22Rv1 (cell line): Measurements from ENCODE around the gene COL18A1.
"Not testable (repeated sequence)": the region's sequence is repeated elsewhere in the genome, so short reads cannot be mapped to it uniquely, and the experiment has no call there.

Source experiments
- H3K27ac ChIP-seq: fragments of 450-650 bp; 2 replicates; pipeline ENCODE4 v1.5.1; 2017
- CTCF ChIP-seq: fragments of 450-650 bp; IDR thresholded peaks from 2 replicates; pipeline ENCODE4 v1.5.1; 2017; ENCODE audit warnings: mild to moderate bottlenecking
- ZFX ChIP-seq: fragments of 450-650 bp; IDR thresholded peaks from 2 replicates; pipeline ENCODE4 v1.6.1; 2017; ENCODE audit warnings: antibody characterized with exemption, borderline replicate concordance

The COL18A1 gene

DNA sequence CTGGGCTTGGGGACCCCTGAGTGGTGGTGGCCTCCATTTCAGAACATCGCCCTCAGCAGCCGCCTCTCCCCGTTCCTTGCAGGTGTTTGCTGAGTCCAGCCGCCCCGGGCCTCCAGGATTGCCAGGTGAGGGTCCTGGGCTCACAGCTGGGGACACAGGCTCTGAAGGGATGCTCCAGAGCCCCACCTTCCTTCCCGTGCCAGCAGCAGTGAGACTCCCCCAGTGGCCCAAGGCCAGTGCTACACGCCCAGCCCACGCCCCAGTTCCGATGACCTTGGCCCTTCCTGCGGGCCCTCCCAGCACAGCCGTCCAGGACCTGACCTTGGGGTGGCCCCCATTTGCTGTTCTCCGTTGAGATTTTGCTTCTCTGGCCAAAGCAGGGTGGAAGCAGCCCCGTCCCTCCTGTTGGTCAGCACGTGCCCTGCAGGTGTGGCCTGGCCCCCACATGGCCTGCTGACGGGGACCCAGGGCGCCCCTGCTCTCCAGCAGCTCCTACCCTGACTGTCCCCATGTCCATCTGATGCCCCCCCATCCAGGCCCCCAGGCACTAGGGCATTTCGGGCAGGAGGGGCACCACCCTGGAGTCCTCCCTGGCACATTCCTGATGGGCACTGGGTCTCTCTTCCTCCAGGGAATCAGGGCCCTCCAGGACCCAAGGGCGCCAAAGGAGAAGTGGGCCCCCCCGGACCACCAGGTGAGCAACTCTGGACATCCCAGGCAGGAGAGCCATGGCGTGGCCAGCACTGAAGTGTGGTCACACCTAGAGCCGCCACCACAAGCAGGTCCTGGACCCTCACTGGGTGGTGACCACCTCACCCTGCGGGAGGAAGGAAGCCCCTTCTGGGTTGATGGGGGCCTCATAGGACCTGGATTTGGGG lies 92.2 kb downstream of the COL18A1 start:
- no peak overlapping the region for H3K27ac ChIP-seq
- no peak for TF ChIP-seq ZFX
- TF ChIP-seq CTCF = no peak

DNA sequence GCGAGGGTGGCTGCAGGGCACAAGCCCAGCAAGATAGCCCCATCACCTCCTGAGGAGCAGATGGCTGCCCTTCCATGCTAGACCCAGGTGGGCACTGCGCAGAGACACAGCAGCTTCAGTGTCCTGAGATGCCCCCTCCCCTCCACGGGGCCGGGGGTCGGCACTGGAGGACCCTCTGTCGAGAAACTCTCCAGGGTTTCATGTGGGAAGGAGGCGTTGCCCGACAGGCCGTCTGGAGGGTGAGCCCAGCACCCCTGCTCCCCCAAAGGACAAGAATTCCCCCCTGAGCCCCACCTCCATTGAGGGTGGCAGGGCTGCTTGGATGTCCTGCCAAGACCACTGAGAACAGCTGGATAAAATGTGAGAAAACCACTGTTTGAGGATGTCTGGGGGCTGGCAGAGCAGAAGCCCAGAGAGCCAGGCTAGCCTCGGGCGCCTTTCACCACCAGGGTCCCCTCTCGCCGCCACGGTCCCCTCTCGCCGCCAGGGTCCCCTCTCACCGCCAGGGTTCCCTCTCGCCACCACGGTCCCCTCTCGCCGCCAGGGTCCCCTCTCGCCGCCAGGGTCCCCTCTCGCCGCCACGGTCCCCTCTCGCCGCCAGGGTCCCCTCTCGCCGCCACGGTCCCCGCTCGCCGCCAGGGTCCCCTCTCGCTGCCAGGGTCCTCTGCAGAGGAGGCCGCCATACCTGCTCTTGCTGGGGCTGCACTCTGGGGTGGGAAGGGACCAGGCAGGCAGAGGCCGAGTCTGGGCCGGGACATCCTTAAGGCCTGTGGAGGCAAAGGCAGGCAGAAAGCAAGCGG lies 93.1 kb downstream of the COL18A1 start:
- TF ChIP-seq CTCF = no peak
- no peak for TF ChIP-seq ZFX
- H3K27ac ChIP-seq = no peak overlapping the region

DNA sequence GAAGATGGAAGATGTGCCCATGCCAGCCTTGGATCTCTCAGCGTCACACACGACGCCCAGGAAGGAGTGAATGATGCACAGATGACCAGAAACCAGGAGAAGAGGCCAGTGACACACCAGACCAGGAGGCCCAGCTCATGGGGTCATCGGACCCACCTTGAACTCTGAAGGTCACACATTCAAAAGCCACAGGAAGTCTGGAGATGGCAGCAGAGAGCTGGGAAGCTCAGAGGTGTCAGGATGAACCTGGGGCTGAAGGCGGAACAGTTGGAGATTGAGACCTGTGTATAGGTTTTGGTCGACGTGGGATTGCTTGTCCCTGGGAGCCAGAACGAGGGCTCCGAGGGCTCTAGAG lies 93.7 kb downstream of the COL18A1 start:
- TF ChIP-seq ZFX (no peak), CTCF (peak; percentile 38)
- no peak overlapping the region for H3K27ac ChIP-seq

GRCh38 chr21:45499201-45499750 lies 94.3 kb downstream of the COL18A1 start:
- no peak overlapping the region for H3K27ac ChIP-seq
- no peak for TF ChIP-seq ZFX
- no peak for TF ChIP-seq CTCF

- H3K27ac ChIP-seq = no peak overlapping the region
- no peak for TF ChIP-seq ZFX
- TF ChIP-seq CTCF = no peak
These were observed 95.1 kb downstream of the COL18A1 start for GRCh38 chr21:45499970-45500577.

GRCh38 chr21:45501081-45502005 lies 96.4 kb downstream of the COL18A1 start:
- not testable (repeated sequence) for H3K27ac ChIP-seq

- no peak overlapping the region for H3K27ac ChIP-seq
- TF ChIP-seq ZFX = no peak
- no peak for TF ChIP-seq CTCF
These were observed 97.0 kb downstream of the COL18A1 start for GRCh38 chr21:45502006-45502345.
